Measurements from ENCODE around the gene OTOP2.
"Not testable (repeated sequence)": the region's sequence is repeated elsewhere in the genome, so short reads cannot be mapped to it uniquely, and the experiment has no call there.

OTOP2 gene

DNA sequence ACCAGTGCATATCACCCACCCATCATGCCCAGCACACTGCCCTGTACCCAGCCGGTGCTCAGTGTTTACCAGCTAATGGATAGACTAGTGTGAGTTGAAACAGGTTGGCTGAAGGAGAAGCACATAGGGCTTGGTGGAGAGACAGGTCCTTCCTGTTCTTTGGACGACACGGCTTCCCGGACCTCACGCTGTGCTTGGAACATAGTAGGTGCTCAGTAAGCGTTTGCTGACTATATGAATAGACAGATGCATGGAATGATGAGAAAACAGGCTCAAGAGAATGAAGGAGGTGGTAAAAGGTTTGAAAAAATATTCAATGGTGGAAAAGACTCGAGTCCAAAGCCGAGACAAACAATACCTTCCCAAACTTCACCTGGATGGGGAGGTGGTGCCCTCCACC, 23.9 kb upstream of the OTOP2 start:
- no peak for DNase-seq (ENCODE audit: low read depth in 2 of 2)

DNA sequence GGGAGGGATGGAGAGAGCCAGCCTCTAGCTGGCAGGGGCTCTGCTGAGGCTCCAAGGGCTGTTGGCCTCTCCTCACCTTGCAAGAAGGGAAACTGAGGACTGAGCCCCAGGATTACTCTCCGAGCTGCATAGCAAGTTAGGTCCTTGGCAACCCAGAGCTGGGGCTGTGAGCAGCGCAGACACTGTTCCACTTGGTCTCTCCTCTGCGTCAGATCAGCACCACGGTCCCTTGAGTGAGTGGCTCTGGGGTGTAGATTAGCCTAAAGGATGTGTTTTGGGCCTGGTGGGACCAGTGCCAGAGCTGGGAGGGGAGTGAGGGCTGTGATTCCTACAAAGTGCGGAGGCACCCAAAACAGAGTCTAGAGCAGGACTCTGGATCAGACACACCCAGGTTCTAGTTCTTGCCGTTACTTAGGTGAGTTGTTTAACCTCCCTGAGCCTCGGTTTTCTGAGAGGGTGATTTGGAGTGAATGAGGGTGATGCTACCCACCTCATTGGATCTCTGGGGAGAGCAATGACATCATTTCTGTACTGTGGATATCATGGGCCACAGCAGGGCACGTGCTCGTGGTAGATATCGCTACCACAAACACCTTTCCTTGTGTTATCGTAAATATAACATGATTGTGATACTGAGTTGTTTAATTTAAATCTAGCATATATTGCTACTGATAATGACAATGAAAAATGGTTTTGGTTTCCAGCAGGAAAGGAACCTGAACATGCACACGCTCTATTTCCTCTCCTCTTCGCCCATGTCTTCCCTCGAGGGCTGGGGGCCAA, 22.5 kb upstream of the OTOP2 start:
- DNase-seq (ENCODE audit: low read depth in 2 of 2) = no peak

GRCh38 chr17:74903034-74903433, 21.0 kb upstream of the OTOP2 start:
- DNase-seq (ENCODE audit: low read depth in 2 of 2) = no peak

DNA sequence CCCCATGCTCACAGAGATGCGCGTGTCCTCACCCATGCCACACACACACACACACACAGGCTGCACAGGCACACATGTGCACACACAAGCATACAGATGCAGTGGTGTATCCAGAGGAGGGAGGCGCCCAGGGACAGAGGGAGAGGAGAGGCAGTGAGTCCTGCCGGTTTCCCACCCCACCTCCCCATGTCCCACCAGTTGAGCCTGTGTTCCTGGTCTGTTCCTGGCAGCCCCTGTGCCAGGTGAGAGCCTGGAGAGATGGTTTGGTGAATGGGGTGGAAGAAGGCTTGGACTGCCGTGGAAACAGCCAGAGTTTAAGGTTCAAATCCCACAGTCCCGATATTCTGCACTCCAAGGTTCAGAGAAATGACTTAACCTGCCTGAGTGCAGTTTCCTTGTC, 20.4 kb upstream of the OTOP2 start:
- DNase-seq (ENCODE audit: low read depth in 2 of 2) = no peak

DNA sequence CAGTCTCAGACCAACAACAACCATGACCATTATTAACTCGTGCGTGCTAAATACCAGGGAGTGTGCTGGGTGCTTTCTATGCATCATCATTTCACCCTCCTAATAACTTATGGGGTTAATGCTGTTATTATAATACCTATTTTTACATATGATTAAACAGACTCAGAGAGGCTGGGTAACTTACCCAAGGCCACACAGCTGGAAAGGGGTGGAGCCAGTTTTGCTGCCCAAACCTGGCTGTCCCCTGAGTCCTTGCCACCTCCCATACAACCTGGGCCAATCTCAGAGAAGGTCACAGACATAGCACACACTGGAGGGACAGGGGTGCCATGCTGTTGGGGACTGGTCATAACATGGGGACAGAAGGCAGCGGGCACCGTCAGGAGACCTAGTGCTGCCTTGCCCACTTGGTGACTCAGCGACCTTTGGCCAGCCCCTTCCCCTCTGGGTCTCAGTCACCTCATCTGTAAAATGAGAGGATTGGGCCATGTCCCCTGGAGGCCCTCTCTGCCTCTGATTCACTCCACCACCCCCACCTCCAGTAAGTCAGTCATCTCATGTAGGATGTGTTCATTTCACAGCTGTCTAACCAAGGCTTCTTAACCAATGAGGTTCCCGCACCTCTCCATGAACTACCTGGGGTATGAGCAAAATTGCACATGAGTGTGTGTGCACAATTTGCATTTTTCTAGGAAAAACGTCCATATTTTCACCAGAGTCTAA, 19.2 kb upstream of the OTOP2 start:
- DNase-seq (ENCODE audit: low read depth in 2 of 2) = no peak

GRCh38 chr17:74906214-74906793, 17.8 kb upstream of the OTOP2 start:
- DNase-seq (ENCODE audit: low read depth in 2 of 2) = not testable (repeated sequence)

- no peak for DNase-seq (ENCODE audit: low read depth in 2 of 2)
Measured at GRCh38 chr17:74907012-74907411, 17.1 kb upstream of the OTOP2 start.

DNA sequence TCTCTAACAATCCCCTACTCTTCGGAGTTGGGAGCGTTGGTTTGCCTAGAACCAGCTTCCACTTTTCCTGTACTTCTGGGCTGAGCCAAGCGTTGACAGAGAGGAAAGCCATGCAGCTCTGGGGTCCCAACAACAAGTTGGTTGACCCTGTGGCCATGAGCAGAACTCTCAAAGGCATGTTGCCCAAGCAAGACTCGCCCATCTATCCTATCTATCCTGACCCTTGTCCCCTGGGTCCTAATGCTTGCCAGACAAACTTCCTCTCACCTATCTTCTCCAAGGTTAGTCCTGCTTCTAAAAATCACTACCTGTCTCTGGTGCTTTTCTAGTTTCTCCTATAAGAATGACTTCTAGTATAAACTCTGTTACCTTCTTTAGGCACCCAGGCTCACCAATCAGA, 15.0 kb upstream of the OTOP2 start:
- not testable (repeated sequence) for DNase-seq (ENCODE audit: low read depth in 2 of 2)

DNA sequence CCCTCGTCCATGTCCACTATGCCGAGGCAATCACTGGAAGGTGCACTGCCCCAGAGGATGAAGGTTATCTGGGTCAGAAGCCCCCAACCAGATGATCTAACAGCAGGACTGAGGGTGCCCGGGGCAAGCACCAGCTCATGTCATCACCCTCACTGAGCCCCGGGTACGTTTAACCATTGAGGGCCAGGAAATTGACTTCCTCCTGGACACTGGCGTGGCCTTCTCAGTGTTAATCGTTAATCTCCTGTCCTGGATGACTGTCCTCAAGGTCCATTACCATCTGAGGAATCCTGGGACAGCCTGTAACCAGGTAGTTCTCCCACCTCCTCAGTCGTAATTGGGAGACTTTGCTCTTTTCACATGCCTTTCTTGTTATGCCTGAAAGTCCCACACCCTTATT, 12.7 kb upstream of the OTOP2 start:
- DNase-seq (ENCODE audit: low read depth in 2 of 2) = not testable (repeated sequence)

GRCh38 chr17:74916136-74916850, 7.8 kb upstream of the OTOP2 start:
- DNase-seq (ENCODE audit: low read depth in 2 of 2) = no peak

DNA sequence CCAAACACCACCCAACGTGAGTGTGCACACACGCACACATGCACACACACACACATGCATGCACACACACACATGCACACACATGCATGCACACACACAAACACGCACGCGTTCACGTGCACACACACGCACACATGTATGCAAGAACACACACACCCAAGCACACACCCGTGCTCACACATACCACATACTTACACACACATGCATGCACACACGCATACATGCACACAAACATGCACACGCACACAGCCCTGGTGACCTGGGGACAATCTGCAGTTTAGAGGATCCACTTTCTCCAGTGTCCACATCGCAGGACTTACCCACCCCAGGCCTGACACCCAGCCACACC, 7.2 kb upstream of the OTOP2 start:
- DNase-seq (ENCODE audit: low read depth in 2 of 2) = no peak

- DNase-seq (ENCODE audit: low read depth in 2 of 2) = no peak
Measured at GRCh38 chr17:74917430-74917829, 6.6 kb upstream of the OTOP2 start.

- no peak for DNase-seq (ENCODE audit: low read depth in 2 of 2)
Measured at GRCh38 chr17:74918906-74919305, 5.2 kb upstream of the OTOP2 start.

DNA sequence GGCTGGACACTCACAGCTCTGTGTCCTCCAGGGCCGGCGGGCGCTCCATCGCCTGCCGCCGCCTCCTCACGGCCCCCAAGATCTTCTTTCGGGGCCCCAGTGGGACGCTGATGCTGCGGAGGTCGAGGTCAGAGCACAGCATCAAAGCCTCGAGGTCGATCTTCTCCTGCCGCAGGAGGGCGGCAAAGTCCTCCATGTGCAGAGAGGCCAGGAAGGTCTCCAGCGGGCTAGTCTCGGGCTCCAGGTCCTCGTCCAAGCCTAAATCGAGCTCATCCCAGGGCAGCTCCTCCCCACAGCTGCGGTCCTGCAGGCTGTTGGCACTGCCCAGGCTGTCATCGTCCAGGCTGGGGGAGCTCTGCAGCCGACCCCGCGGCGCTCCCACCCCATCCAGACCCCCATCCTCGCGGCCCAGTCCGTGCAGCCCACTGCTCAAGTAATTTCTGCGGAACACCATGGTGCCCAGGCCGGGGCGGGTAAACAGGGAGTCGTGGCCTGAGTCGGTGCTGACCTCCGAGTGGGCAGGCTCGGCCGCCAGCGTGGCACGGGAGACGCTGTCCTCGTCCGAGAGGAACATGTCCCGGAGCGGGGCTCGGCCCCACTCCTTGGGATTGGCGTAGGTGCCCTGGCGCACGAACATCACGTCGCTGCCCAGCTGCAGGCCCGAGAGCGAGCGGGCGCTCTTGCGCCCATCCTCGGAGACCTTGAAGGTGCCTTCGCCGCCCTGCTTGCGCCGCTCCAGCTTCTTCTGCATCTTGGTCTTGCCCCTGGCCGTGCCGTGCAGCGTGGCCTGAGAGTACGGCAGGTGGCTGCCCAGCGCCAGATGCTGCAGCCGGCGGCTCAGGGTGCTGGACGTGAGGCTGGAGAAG, 4.4 kb upstream of the OTOP2 start:
- no peak for DNase-seq (ENCODE audit: low read depth in 2 of 2)

DNA sequence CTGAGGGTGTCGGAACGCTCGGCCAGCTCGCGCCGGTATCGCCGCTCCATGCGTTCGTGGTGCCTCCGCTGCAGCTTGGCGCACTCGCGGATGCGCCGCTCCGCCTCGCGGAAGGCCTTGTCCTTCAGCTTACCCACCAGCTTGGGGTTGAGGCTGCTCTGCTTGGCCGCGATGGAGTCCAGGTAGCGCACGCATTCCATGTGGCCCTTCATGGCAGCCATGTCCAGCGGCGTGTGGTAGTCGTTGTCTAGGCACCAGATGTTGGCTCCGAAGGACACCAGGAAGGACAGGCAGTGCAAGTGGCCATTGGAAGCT, 3.8 kb upstream of the OTOP2 start:
- DNase-seq (ENCODE audit: low read depth in 2 of 2) = no peak

DNA sequence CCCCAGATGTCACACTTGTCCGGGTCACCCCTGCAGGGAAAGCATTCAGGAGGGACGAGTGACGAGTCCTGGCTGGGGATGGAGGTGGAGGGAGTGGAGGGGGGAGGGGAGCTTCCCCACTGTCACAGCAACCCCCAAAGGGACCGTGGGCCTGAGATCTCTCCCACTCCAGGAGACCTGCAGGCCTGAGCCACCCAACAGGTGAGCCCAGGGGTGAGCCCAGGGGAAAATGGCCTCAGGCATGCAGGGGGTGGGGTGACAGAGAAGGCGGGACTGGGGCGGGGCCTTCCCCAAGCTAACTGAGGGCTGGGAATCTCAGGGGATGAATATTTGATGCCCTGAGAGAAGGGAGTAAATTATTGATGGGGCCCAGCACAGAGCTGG, 3.4 kb upstream of the OTOP2 start:
- DNase-seq (ENCODE audit: low read depth in 2 of 2) = no peak

GRCh38 chr17:74921026-74921681, 2.9 kb upstream of the OTOP2 start:
- DNase-seq (ENCODE audit: low read depth in 2 of 2) = no peak

- no peak for DNase-seq (ENCODE audit: low read depth in 2 of 2)
Measured at GRCh38 chr17:74921769-74922168, 2.3 kb upstream of the OTOP2 start.

DNA sequence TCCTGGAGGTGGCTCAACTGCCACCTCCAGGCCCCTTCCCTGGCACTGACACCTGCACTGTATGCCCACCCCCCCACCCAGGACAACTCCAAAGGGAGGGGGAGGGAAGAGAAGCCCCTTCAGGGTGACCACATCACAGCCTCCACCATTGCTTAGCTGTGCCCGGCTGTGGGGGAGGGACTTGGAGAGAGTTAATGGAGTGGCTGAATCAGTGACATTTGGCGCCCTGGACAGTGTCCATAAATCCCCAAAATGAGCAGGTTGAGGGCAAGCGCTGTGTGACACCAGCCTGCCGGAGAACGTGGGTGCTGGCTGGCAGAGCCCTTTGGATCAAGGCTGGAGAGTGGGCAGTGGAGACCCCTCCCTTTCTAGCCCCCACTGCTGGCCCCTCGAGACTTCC, 1.9 kb upstream of the OTOP2 start:
- no peak for DNase-seq (ENCODE audit: low read depth in 2 of 2)

GRCh38 chr17:74922694-74923537, 1.2 kb upstream of the OTOP2 start, which contains the start of gene USH1G:
TSS of gene USH1G (minus strand) at chr17:74923255. CDS start at chr17:74923073, 182 bp downstream.
- no peak for DNase-seq (ENCODE audit: low read depth in 2 of 2)
